MCF 10A (cell line): ENCODE results near the gene ALDH7A1. TPM values are rescaled to one million over a fixed set of nuclear protein-coding genes. Genes with fewer than 3 reads are reported as not detected.

Experiments
- BruUV-seq: library from RNA; stranded (reverse); fragments of 400-500 nt; replicated peaks from 2 replicates; lab custom pipeline; 2021; lab: Mats Ljungman, UMichigan
- CTCF ChIA-PET: fragments of 300-600 bp; sonication (Branson Sonifier 250); formaldehyde crosslinking; extraction: SDS; loops from one replicate; lab custom pipeline; 2021; ENCODE audit warnings: antibody characterized with exemption, inconsistent platforms; lab: Yijun Ruan, JAX
- POLR2A ChIA-PET: fragments of 300-600, 350-650 bp; sonication (Branson Sonifier 250); formaldehyde crosslinking; extraction: SDS; loops from one replicate; lab custom pipeline; 2020; ENCODE audit warnings: antibody characterized with exemption, inconsistent platforms; lab: Yijun Ruan, JAX
- DNase-seq: peaks from one replicate; pipeline ENCODE4 v3.0.0-alpha.2; 2018; ENCODE audit not compliant: unreplicated experiment
- H3K27ac Mint-ChIP-seq: one replicate; pipeline ENCODE4 v1.8.0; 2022; ENCODE audit warnings: mild to moderate bottlenecking, low read depth, mixed read lengths; ENCODE audit not compliant: unreplicated experiment
- H3K27me3 Mint-ChIP-seq: one replicate; pipeline ENCODE4 v1.8.0; 2022; ENCODE audit warnings: mixed read lengths; ENCODE audit not compliant: insufficient read depth, unreplicated experiment
- H3K36me3 Mint-ChIP-seq: one replicate; pipeline ENCODE4 v1.8.0; 2022; ENCODE audit warnings: mild to moderate bottlenecking, moderate library complexity, mixed read lengths; ENCODE audit not compliant: insufficient read depth, unreplicated experiment
- H3K4me1 Mint-ChIP-seq: one replicate; pipeline ENCODE4 v1.8.0; 2022; ENCODE audit warnings: mixed read lengths; ENCODE audit not compliant: insufficient read depth, unreplicated experiment
- H3K4me3 Mint-ChIP-seq: one replicate; pipeline ENCODE4 v1.8.0; 2022; ENCODE audit warnings: mild to moderate bottlenecking, moderate library complexity, mixed read lengths; ENCODE audit not compliant: unreplicated experiment
- H3K9me3 Mint-ChIP-seq: one replicate; pipeline ENCODE4 v1.8.0; 2022; ENCODE audit warnings: mixed read lengths; ENCODE audit not compliant: unreplicated experiment
- intact Hi-C: fragments of 100-400 bp; cut with micrococcal nuclease; formaldehyde crosslinking; loops from 2 replicates; pipeline ENCODE4 v1.14.1; 2022
- total RNA-seq: library from RNA; stranded (reverse); gene quantifications from 2 replicates; pipeline ENCODE4 v1.2.3, GENCODE V29; 2022
- TF ChIP-seq, protein P1 (sequence below): fragments of 200-600 bp; IDR thresholded peaks from one replicate; pipeline ENCODE4 v1.8.0; 2022; ENCODE audit warnings: antibody characterized with exemption, mild to moderate bottlenecking; ENCODE audit not compliant: unreplicated experiment

Gene ALDH7A1
- total RNA-seq, 1 experiment from 2014 or later = 89.1 TPM

GRCh38 chr5:126597156-126597555 lies 2.1 kb upstream of the ALDH7A1 start:
- BruUV-seq = no TSS peak
- Mint-ChIP-seq H3K9me3 (no peaks in the 10 kb centered on the region), H3K4me1 (peaks cover 42% of the 10 kb centered on the region), H3K36me3 (no peaks in the 10 kb centered on the region), H3K4me3 (peak overlapping the region; percentile 28), H3K27me3 (no peaks in the 10 kb centered on the region), H3K27ac (peak overlapping the region; percentile 40)
- TF ChIP-seq, protein P1, sequence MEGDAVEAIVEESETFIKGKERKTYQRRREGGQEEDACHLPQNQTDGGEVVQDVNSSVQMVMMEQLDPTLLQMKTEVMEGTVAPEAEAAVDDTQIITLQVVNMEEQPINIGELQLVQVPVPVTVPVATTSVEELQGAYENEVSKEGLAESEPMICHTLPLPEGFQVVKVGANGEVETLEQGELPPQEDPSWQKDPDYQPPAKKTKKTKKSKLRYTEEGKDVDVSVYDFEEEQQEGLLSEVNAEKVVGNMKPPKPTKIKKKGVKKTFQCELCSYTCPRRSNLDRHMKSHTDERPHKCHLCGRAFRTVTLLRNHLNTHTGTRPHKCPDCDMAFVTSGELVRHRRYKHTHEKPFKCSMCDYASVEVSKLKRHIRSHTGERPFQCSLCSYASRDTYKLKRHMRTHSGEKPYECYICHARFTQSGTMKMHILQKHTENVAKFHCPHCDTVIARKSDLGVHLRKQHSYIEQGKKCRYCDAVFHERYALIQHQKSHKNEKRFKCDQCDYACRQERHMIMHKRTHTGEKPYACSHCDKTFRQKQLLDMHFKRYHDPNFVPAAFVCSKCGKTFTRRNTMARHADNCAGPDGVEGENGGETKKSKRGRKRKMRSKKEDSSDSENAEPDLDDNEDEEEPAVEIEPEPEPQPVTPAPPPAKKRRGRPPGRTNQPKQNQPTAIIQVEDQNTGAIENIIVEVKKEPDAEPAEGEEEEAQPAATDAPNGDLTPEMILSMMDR = no peak
- ChIA-PET POLR2A (interaction anchor here (0.6 to 1.7 kb wide), 13 partner anchors 8 to 259 kb away, joined by 3 to 6 read pairs (median 4); partner anchors contain the start of gene GRAMD2B), CTCF (interaction anchor here (0.5 to 1.8 kb wide), 12 partner anchors 9 to 875 kb away, joined by 3 to 9 read pairs (median 4); partner anchors contain the start of gene GRAMD2B)
- intact Hi-C loops = loop anchor here (10.0 kb wide), 1 partner anchor 172 kb away; the partner anchor contains the start of gene GRAMD2B
- DNase-seq = peak; percentile 96

DNA sequence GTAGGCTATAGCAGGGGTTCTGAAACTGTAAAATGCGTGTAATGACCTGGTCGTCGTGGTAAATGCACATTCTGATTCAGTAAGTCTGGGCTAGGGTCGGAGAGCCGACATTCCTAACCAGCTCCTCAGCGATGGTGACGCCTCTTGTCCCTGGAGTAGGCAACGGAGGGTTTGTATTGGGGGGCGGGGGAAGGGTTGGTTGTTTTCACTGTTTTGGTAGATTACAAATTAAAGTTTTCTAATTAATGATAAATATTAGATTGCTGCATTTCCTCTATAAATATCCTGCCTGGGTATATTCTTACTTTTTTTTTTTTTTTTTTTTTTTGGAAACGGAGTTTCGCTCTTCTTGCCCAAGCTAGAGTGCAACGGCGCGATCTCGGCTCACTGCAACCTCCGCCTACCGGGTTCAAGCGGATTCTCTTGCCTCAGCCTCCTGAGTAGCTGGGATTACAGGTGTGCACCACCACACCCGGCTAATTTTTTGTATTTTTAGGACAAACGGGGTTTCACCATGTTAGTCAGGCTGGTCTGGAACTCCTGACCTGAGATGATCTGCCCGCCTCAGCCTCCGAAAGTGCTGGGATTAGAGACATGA lies 566 bp upstream of the ALDH7A1 start:
- DNase-seq = no peak
- Mint-ChIP-seq H3K27ac (peak overlapping the region; percentile 84), H3K4me3 (peak overlapping the region; percentile 91), H3K4me1 (peaks cover 40% of the 10 kb centered on the region), H3K9me3 (no peaks in the 10 kb centered on the region), H3K27me3 (no peaks in the 10 kb centered on the region), H3K36me3 (peaks cover 10% of the 10 kb centered on the region)
- TF ChIP-seq, protein P1 = no peak
- ChIA-PET POLR2A (interaction anchor here (0.6 to 3.4 kb wide), 21 partner anchors 10 to 257 kb away, joined by 3 to 26 read pairs (median 8); partner anchors contain the start of genes GRAMD2B and LMNB1), CTCF (interaction anchor here (0.6 to 3.6 kb wide), 33 partner anchors 10 to 928 kb away, joined by 3 to 25 read pairs (median 5); partner anchors contain the start of gene LMNB1)
- no TSS peak for BruUV-seq
- intact Hi-C loops = loop anchor here (1.0 to 10.0 kb wide), 5 partner anchors 51 to 256 kb away; partner anchors contain the start of gene GRAMD2B

GRCh38 chr5:126591549-126591948 lies 3.5 kb downstream of the ALDH7A1 start:
- CTCF ChIA-PET = interaction anchor here (0.6 to 1.9 kb wide), 4 partner anchors 9 to 252 kb away, joined by 3 to 11 read pairs (median 6); partner anchors contain the start of gene PHAX
- intact Hi-C loops = loop anchor here (10.0 kb wide), 1 partner anchor 167 kb away; the partner anchor contains the start of gene GRAMD2B
- H3K27ac Mint-ChIP-seq = peak overlapping the region; percentile 84
- DNase-seq = no peak
- no peak overlapping the region for H3K4me3 Mint-ChIP-seq
- POLR2A ChIA-PET = no interaction called here
- TF ChIP-seq, protein P1 = no peak
- peaks cover 43% of the 10 kb centered on the region for H3K36me3 Mint-ChIP-seq
- H3K4me1 Mint-ChIP-seq = peaks cover 24% of the 10 kb centered on the region
- no peaks in the 10 kb centered on the region for H3K27me3 Mint-ChIP-seq
- H3K9me3 Mint-ChIP-seq = no peaks in the 10 kb centered on the region
- BruUV-seq = no TSS peak
